ENCODE measurements around the gene TUBGCP3. TPM values are rescaled to one million over a fixed set of nuclear protein-coding genes. Genes with fewer than 3 reads are reported as not detected.

TUBGCP3 gene
- total and polyA plus RNA-seq, 2 donors from 2014 or later = 9.1 to 33.2 TPM

DNA sequence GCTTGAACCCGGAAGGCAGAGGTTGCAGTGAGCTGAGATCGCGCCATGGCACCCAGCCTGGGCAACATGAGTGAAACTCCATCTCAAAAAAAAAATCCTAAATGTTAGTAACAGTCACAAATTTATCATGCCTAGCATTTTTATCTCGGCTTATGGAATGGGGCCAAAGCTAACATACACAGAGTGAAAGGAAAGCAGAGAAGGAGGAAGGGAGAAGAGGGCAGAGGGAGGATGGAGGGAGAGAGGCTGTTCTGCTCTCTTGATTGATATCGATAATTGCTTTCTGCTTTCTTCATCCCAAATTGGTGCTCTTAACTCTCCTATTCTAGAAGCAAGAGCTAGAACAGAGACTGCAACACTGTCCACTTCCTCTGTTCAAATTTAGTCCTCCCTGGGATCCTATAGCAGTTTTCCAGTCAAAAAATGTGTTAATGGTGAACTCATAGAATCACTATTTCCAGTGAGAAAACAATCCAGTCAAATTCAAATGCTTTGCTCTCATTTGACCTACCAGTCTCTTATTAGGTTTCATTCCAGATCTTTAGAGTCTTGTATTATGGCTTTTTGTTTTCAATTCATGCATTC is 15.8 kb upstream of the TUBGCP3 start:
- intact Hi-C loops (cut with DNase I) = no loop called here
- DNase-seq (peak in 2 of 5 donors; percentile 34 to 57), FAIRE-seq (no peak)
- H3K27ac ChIP-seq (ENCODE audit: low read depth in 2 of 2, low read length in 2 of 2) = no peak overlapping the region
- TF ChIP-seq, protein P1, sequence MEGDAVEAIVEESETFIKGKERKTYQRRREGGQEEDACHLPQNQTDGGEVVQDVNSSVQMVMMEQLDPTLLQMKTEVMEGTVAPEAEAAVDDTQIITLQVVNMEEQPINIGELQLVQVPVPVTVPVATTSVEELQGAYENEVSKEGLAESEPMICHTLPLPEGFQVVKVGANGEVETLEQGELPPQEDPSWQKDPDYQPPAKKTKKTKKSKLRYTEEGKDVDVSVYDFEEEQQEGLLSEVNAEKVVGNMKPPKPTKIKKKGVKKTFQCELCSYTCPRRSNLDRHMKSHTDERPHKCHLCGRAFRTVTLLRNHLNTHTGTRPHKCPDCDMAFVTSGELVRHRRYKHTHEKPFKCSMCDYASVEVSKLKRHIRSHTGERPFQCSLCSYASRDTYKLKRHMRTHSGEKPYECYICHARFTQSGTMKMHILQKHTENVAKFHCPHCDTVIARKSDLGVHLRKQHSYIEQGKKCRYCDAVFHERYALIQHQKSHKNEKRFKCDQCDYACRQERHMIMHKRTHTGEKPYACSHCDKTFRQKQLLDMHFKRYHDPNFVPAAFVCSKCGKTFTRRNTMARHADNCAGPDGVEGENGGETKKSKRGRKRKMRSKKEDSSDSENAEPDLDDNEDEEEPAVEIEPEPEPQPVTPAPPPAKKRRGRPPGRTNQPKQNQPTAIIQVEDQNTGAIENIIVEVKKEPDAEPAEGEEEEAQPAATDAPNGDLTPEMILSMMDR (IDR thresholded peaks at IDR 0.05; ENCODE audit: borderline replicate concordance, extremely low read depth, insufficient read depth) = no peak
- H3K36me3 ChIP-seq (ENCODE audit: control insufficient read depth in 2 of 3, insufficient read depth in 3 of 3, low read length in 3 of 3) = no peaks in the 10 kb centered on the region
- no peak overlapping the region for H3K4me3 ChIP-seq (ENCODE audit: low read length in 3 of 3)
- no peaks in the 10 kb centered on the region for H3K27me3 ChIP-seq (ENCODE audit: control insufficient read depth, insufficient read depth, low read length)
- peaks cover 0 to 7% (median 0%) of the 10 kb centered on the region in 3 donors for H3K4me1 ChIP-seq (ENCODE audit: control insufficient read depth in 2 of 3, insufficient read depth in 2 of 3, low read depth in 1 of 3, low read length in 3 of 3)
- H3K9me3 ChIP-seq (ENCODE audit: control insufficient read depth in 2 of 3, insufficient read depth in 1 of 3, low read length in 3 of 3) = no peaks in the 10 kb centered on the region
- no peak overlapping the region for H3K9ac ChIP-seq (ENCODE audit: low read length in 3 of 3)

DNA sequence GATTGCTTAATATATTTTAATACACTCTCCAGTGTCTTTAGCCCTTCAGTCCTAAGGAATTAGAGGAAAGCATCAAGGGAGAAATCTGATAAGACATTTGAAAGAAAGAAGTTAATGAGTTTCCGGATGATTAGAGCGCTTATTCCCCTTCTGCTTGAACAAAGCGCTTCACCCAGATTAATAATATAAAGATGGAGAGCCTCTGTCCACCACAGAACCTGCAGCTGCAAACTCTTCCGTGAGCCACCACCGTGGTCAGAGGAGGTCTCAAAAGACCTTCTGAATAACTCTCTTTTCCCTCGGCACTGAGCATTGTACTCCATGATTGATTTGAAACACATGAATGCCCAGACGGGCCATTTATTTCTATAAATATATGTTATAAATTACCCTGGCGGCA is 14.2 kb upstream of the TUBGCP3 start:
- H3K27ac ChIP-seq (ENCODE audit: low read depth in 2 of 2, low read length in 2 of 2) = no peak overlapping the region
- H3K9ac ChIP-seq (ENCODE audit: low read length in 3 of 3) = no peak overlapping the region
- peak in 1 of 5 donors; percentile 11 for DNase-seq
- H3K4me1 ChIP-seq (ENCODE audit: control insufficient read depth in 2 of 3, insufficient read depth in 2 of 3, low read depth in 1 of 3, low read length in 3 of 3) = peaks cover 0 to 7% (median 0%) of the 10 kb centered on the region in 3 donors
- TF ChIP-seq, protein P1 (IDR thresholded peaks at IDR 0.05; ENCODE audit: borderline replicate concordance, extremely low read depth, insufficient read depth) = no peak
- no peaks in the 10 kb centered on the region for H3K36me3 ChIP-seq (ENCODE audit: control insufficient read depth in 2 of 3, insufficient read depth in 3 of 3, low read length in 3 of 3)
- H3K9me3 ChIP-seq (ENCODE audit: control insufficient read depth in 2 of 3, insufficient read depth in 1 of 3, low read length in 3 of 3) = no peaks in the 10 kb centered on the region
- intact Hi-C loops (cut with DNase I) = no loop called here
- no peak for FAIRE-seq
- no peak overlapping the region for H3K4me3 ChIP-seq (ENCODE audit: low read length in 3 of 3)
- no peaks in the 10 kb centered on the region for H3K27me3 ChIP-seq (ENCODE audit: control insufficient read depth, insufficient read depth, low read length)

DNA sequence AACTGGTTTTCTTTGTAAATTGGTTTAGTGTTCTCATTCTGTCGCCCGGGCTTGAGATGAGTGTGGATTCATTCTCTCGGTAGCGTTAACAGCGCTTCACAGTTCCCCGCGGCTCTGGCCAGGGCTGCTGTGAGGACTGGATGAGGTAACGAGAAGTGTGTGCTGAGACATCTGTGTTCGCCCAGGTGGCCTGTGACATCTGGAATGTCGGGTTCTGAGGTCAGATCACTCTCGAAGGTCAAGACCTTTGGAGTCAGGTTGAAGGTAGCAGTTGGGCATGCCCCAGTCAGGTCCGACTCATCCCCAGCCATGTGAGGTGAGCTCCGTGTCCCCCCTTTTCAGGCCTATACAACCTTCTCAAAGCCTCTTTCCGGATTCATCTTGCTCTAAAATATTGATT is 13.4 kb upstream of the TUBGCP3 start:
- H3K36me3 ChIP-seq (ENCODE audit: control insufficient read depth in 2 of 3, insufficient read depth in 3 of 3, low read length in 3 of 3) = no peaks in the 10 kb centered on the region
- H3K4me1 ChIP-seq (ENCODE audit: control insufficient read depth in 2 of 3, insufficient read depth in 2 of 3, low read depth in 1 of 3, low read length in 3 of 3) = peaks cover 0 to 4% (median 0%) of the 10 kb centered on the region in 3 donors
- intact Hi-C loops (cut with DNase I) = no loop called here
- H3K9me3 ChIP-seq (ENCODE audit: control insufficient read depth in 2 of 3, insufficient read depth in 1 of 3, low read length in 3 of 3) = no peaks in the 10 kb centered on the region
- DNase-seq (no peak), FAIRE-seq (no peak)
- no peak overlapping the region for H3K4me3 ChIP-seq (ENCODE audit: low read length in 3 of 3)
- TF ChIP-seq, protein P1 (IDR thresholded peaks at IDR 0.05; ENCODE audit: borderline replicate concordance, extremely low read depth, insufficient read depth) = no peak
- no peaks in the 10 kb centered on the region for H3K27me3 ChIP-seq (ENCODE audit: control insufficient read depth, insufficient read depth, low read length)
- H3K9ac ChIP-seq (ENCODE audit: low read length in 3 of 3) = no peak overlapping the region
- no peak overlapping the region for H3K27ac ChIP-seq (ENCODE audit: low read depth in 2 of 2, low read length in 2 of 2)

DNA sequence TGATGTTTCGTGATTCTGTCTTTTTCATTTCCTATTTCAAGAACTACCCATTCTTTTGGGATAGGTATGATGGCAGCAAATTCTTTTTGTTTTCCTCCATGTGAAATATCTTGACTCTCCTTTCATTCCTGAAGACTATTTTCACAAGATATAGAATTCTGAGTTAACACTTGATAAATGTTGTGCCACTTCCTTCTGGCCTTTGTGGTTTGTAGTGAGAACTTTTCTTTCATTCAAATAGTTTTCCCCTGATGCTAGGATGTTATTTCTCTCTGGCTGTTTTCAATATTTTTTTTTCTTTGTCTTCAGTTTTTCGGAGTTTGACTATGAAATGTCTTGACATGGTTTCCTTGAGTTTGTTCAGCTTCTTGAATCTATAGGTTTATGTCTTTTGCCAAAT is 8.3 kb upstream of the TUBGCP3 start:
- H3K9ac ChIP-seq (ENCODE audit: low read length in 3 of 3) = no peak overlapping the region
- no peaks in the 10 kb centered on the region for H3K36me3 ChIP-seq (ENCODE audit: control insufficient read depth in 2 of 3, insufficient read depth in 3 of 3, low read length in 3 of 3)
- no peaks in the 10 kb centered on the region for H3K27me3 ChIP-seq (ENCODE audit: control insufficient read depth, insufficient read depth, low read length)
- H3K27ac ChIP-seq (ENCODE audit: low read depth in 2 of 2, low read length in 2 of 2) = no peak overlapping the region
- no peaks in the 10 kb centered on the region for H3K4me1 ChIP-seq (ENCODE audit: control insufficient read depth in 2 of 3, insufficient read depth in 2 of 3, low read depth in 1 of 3, low read length in 3 of 3)
- FAIRE-seq = no peak
- no peak for DNase-seq
- no peaks in the 10 kb centered on the region for H3K9me3 ChIP-seq (ENCODE audit: control insufficient read depth in 2 of 3, insufficient read depth in 1 of 3, low read length in 3 of 3)
- intact Hi-C loops (cut with DNase I) = no loop called here
- H3K4me3 ChIP-seq (ENCODE audit: low read length in 3 of 3) = no peak overlapping the region
- TF ChIP-seq, protein P1 (IDR thresholded peaks at IDR 0.05; ENCODE audit: borderline replicate concordance, extremely low read depth, insufficient read depth) = no peak
